Stimulated activated CD8-positive, alpha-beta memory T cell treated with anti-CD3 and anti-CD28 coated beads, Interleukin-7, amount 100 ng/mL, for 24 hours (primary cell): Measurements from ENCODE around the gene CAST.
"Not testable (repeated sequence)": the region's sequence is repeated elsewhere in the genome, so short reads cannot be mapped to it uniquely, and the experiment has no call there.

Experiments
- DNase-seq: peaks from one replicate; pipeline ENCODE4 v3.0.0-alpha.2; 2020; ENCODE audit warnings: low read depth

Gene CAST, protein sequence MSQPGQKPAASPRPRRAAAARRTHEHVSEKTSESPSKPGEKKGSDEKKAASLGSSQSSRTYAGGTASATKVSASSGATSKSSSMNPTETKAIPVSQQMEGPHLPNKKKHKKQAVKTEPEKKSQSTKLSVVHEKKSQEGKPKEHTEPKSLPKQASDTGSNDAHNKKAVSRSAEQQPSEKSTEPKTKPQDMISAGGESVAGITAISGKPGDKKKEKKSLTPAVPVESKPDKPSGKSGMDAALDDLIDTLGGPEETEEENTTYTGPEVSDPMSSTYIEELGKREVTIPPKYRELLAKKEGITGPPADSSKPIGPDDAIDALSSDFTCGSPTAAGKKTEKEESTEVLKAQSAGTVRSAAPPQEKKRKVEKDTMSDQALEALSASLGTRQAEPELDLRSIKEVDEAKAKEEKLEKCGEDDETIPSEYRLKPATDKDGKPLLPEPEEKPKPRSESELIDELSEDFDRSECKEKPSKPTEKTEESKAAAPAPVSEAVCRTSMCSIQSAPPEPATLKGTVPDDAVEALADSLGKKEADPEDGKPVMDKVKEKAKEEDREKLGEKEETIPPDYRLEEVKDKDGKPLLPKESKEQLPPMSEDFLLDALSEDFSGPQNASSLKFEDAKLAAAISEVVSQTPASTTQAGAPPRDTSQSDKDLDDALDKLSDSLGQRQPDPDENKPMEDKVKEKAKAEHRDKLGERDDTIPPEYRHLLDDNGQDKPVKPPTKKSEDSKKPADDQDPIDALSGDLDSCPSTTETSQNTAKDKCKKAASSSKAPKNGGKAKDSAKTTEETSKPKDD

GRCh38 chr5:96661855-96662724 lies at the start of gene CAST:
Gene CAST, plus strand, starts transcription at chr5:96662376. Its CDS starts 47 bp downstream, at chr5:96662423.
- DNase-seq: peak; percentile 58

GRCh38 chr5:96614110-96614691 lies 48.0 kb upstream of the CAST start:
- DNase-seq: no peak

- no peak for DNase-seq
These were observed 47.0 kb upstream of the CAST start for GRCh38 chr5:96615223-96615622.

DNA sequence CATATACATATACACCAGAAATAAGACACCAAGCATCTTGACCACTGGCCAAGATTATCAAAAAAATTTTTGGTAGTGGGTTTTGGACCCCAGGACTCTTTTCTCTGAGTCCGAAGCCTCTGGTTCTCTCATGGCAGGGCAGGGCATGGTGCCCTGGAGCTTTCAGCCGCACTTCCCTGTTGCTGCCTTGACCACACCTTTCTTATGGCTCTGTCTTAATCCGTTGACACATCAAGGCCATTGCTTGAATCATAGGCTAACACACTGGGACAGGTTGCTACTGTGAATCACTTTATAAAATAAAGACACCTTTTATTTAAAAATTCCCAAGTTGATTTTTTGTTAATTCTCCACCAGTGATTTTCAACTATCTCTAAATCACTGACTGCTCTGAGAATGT lies 45.4 kb upstream of the CAST start:
- no peak for DNase-seq

GRCh38 chr5:96618311-96619016 lies 43.7 kb upstream of the CAST start:
- not testable (repeated sequence) for DNase-seq

DNA sequence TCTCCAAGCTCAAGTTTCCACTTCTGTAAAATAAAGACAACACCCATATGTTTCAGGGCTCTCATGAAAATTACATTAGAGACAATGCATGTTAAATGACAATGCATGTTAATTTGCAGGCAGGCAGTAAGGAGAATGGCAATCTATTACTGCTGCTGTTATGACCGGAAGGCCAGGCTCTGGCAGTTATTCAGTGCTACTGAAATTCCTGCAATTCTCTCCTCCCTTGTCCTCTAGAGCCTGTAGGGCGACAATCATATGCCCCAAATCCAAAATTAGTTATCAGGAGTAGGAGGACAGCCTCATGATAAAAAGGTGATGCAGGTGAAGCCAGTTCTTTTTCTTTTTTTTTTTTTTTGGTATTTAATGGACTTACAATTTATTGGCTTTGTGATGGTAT lies 42.2 kb upstream of the CAST start:
- no peak for DNase-seq

DNA sequence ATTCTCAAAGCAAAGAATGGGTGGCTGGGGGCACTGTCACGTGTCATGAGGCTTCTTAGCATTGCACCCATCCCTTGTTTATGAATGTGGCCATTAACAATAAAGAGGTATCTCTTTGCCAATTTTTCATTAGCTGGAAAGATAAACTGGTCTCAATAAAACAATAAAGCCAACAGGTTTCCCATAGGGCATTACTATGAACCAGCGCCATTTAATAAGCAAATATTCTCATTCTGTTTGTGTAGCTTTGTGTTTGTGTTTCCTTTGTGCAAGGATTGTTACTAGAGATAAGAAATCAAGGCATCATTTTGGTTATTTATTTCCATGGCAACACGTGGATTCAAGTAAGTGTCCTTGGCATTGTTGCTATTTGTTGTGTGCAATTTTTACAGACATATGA lies 37.6 kb upstream of the CAST start:
- no peak for DNase-seq

- DNase-seq: no peak
These were observed 36.8 kb upstream of the CAST start for GRCh38 chr5:96625365-96625764.

DNA sequence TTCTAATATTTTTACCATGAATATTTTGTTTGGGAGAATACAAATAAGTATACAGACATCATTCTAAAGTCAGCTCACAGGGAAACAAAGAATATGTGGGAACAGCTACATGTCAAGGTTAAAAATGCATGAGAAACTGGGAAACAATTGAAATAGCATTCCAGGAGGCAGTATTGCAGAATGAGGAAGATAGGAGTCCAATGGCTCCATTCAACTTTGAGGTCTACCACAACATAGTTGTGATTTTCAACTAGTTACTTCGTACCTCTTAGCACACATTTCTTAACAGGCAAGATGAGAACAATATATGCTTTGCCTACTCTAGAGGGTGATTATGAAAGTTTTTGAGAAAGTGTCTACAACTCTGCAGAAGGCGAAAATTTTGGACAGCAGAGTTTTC lies 35.2 kb upstream of the CAST start:
- DNase-seq: no peak

DNA sequence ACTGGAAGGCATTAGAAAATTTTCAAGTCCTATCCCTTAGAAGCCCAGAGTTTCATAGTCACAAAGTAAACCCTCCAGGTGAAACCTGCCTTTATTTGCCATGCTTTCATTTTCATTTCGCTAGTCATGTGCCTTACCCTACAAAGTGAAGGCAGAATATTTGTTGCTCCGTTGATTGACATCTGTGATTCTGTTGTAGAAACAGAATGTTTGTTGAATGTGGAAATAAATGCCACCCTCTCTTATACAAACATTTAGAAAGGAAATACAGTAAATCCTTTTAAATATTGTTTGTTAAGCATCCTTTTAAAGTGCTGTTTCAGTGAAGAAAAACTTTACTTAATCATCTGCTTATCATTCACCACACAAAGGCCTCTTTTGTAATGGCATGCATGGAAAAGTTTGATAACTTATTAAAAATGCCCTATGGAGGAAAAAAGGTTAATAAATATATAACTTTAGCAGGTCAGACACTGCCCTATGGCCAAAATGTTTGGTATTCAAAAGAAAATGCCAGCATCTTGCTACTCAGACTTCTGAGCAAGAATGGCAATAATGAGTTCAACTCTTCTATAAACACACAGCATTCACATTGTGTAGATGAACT lies 34.3 kb upstream of the CAST start:
- DNase-seq: no peak

DNA sequence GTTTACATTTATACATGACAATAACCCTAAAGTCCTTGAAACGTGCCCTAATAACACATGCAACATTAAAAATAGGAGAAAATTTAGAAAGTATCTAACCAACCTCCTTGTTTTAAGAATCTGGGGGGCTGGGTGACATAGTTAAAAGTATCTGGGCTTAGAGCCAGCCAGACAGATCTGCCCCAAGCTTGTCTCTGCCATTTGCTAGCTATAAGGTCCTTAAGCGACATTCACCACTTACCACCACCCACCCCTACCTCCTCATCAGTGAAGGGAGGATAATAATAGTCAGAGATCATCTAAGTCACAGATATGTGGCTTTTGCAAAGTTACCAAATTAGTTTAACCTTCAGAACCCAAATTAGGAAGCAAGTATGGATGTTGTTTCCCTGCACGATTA lies 33.8 kb upstream of the CAST start:
- DNase-seq: no peak

DNA sequence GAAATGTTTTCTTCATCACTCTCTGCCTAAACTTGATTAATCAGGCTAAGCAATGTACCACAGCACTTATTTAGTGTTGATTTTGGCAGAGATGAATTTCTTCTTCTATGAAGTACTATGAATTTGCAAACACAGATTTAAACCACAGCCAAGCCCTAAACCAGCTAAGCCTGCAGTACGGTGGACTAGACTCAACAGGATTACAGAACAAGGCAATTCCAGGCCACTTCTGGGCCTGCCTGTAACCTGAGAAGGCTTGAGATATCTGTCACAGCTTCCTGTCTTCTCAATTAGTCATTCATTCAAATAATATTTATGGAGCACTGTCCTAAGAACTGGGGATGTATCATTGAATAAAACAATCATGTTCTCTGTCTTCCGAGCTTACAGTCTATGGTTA lies 32.4 kb upstream of the CAST start:
- DNase-seq: no peak

DNA sequence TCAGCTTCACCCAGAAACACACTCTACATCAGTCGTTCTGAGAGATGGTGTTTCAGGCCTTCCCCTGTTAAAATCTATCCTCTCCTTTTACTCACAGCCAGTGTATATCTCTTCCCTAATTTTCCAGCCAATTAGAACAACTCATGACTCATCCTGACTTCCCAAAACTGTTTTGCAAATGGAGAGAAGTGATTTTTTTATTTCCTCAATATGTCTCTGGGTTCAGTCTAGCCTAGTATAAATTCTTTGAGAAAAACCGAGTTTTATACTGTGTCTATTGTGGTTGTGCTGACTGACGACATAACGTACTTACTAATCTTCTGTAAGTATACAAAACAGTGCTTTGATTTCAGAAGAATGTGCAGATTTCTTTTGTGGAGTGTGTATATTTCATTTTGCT lies 28.4 kb upstream of the CAST start:
- no peak for DNase-seq

- no peak for DNase-seq
These were observed 27.3 kb upstream of the CAST start for GRCh38 chr5:96634881-96635280.

DNA sequence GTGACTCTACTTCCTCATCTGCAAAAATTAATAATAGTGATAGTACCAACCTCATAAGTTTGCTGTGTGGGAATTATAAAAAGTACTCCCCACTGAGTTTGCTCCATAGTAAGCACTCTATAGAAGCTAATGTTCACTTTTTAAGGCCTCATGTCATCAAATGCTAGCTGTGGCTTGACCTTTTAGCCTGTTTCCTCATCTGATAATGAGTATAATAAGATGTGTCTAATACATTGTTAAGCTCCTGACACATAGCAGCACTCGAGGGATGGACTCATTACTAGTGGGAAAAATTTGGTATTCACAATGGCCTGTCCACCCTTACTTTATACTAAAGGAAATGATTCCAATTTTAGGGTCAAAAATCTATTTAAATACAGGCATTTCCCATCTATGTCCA lies 26.1 kb upstream of the CAST start:
- DNase-seq: no peak

GRCh38 chr5:96636594-96636993 lies 25.6 kb upstream of the CAST start:
- DNase-seq: no peak

DNA sequence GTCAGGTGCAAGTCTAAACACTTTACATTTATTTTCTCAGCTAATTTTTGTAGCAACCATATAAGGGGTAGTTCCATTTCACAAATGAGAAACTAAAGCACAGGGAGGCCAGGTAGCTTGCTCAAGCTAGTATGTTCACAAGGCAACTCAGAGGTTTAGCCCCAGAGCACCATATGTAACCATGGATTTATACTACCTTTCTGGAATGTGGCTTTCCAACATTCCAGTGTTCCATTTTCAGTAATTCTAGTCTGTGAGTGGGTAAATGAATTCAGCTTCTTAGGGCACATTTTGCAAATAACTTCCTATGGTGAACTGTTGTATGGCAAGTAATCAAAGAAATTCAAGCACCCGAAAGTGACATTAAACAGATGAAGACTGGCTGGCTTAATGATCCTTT lies 25.0 kb upstream of the CAST start:
- DNase-seq: no peak

GRCh38 chr5:96638561-96638960 lies 23.6 kb upstream of the CAST start:
- no peak for DNase-seq

GRCh38 chr5:96640696-96641095 lies 21.5 kb upstream of the CAST start:
- DNase-seq: no peak

- no peak for DNase-seq
These were observed 20.6 kb upstream of the CAST start for GRCh38 chr5:96641368-96642280.
